GM18951 (cell line): ENCODE data around the gene SEMA3F.

Experiments
- POLR2A ChIP-seq: IDR thresholded peaks from 4 replicates; pipeline ENCODE4 v1.6.1; 2011; ENCODE audit warnings: mild to moderate bottlenecking; ENCODE audit not compliant: insufficient read length, insufficient read depth; ENCODE audit errors: extremely low read depth
- in situ Hi-C: fragments of 300-500 bp; cut with MboI; formaldehyde crosslinking; loops from one replicate; pipeline ENCODE4 v1.12.0; 2022; ENCODE audit warnings: low sequenced_read_pairs, mixed read lengths, inconsistent platforms; ENCODE audit not compliant: unreplicated experiment

The SEMA3F gene

DNA sequence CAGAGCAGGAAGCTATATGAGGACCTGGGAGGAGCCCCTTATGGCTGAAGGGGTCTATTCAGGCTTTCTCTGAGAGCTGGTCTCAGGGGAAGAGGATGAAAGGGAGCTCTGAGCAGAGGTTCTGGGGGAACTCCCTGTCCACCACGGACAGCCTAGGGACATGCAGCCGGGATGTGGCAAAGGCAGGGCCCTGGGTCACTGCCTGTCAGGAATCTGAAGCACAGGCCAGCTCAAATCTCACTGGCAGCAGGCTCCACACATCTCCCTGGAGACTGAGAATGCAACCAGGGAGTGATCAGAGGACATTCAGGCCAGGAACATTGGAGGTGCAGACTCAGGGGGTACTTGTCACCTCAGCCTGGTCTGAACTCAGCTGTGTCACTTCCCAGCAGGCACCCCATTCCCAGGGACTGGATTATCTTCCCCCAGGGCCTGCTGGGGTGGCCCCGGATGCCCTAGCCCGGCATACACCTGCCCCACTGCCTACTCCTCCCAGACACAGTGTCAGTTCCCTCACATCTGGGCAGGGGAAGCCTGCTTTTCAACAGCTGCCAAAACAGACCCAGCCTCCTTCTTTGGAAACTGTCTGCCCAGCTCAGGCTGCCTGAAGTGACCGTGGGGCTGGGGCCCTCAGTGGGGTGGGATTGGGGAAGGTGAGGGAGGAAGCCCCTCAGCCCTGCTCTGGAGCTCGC is 18.3 kb upstream of the SEMA3F start:
- in situ Hi-C loops = no loop called here
- no peak for TF ChIP-seq POLR2A

GRCh38 chr3:50137531-50137930 is 17.6 kb upstream of the SEMA3F start:
- in situ Hi-C loops = no loop called here
- TF ChIP-seq POLR2A = no peak

- no peak for TF ChIP-seq POLR2A
- in situ Hi-C loops = no loop called here
Measured at GRCh38 chr3:50138266-50139200, 16.6 kb upstream of the SEMA3F start.

DNA sequence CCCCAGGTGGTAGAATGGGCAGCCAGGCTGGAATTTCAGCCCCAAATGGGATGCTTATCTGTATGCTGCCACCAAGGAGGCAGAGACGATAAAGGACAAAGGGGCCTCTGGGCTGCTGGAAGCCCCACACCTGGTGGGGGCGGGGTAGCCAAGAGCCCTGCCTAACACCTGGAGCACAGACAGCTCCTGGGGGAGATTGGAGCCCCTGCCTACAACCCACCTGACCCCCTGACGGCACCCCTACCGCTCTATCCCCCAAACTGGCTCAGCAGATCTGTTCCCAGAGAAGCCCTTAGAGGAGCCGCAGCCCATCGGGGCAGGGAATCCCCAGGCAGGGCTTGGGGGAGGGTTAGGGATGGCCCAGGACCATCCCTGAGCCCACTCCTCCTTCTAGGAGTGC is 15.8 kb upstream of the SEMA3F start:
- in situ Hi-C loops = no loop called here
- TF ChIP-seq POLR2A = no peak

DNA sequence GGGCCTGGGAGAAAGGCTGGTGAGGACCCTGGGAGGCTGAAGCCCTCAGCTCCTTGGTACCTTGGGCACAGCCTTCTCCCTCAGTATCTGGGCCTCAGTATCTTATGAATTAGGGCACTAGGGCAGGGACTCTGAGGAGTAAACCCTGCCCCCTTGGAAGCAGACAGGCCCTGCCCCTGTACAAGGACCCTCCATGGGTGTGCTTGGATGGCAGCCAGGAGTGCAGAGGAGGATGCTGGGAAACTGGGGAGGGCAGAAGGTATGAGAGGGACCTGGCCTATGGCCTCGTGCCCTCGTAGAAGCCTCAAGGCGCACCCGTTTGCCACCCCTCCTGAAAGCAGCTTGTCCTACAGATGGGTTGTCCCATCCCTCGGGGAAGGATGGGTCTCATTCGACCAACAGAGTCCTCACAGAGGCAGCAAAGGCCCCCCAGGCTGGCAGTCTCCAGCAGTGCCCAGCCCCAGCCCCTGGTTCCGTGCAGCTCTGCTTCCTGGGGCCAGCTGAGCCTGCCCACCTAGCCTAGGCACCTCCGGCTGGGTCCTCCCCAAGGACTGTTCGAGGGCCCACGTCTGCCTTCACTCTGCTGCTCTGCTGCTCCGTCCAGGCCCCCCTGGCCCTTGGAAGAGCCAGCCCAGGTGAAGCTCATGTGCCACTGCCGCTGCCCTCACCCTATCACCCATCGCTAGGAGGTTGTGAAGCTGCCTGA is 15.3 kb upstream of the SEMA3F start:
- TF ChIP-seq POLR2A = no peak
- in situ Hi-C loops = no loop called here

GRCh38 chr3:50140990-50141389 is 14.1 kb upstream of the SEMA3F start:
- in situ Hi-C loops = no loop called here

DNA sequence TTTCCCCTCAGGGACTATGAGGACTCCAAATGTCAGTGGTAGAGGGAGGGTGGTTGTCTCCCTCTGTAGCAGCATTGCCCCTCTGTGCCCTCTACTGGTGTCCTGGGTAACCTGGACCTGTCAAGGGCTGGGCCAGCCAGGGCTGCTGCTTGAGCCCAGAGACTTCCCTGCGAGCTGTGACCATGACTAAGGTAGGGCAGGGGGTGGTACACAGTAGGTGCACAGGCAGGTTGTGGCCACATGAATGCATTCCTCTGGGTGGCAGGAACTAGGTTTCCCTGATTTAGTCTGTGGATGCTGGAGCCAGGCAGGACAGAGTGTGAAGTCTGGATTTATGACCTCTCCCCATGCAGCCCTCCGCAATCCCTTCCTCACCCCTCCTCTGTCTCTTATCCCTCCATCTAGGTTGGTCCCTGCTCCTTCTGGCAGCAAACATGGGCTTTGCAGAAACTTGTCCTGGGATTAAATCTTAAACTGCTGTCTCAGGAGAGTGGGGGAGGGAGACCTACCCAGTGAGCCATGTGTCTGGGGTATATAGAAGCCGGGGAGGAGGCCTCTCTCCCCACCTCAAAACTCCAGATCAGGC is 8.7 kb upstream of the SEMA3F start:
- in situ Hi-C loops = no loop called here
- TF ChIP-seq POLR2A = no peak

More at GRCh38 chr3:50140990-50141389, 14.1 kb upstream of the SEMA3F start:
- no peak for TF ChIP-seq POLR2A

DNA sequence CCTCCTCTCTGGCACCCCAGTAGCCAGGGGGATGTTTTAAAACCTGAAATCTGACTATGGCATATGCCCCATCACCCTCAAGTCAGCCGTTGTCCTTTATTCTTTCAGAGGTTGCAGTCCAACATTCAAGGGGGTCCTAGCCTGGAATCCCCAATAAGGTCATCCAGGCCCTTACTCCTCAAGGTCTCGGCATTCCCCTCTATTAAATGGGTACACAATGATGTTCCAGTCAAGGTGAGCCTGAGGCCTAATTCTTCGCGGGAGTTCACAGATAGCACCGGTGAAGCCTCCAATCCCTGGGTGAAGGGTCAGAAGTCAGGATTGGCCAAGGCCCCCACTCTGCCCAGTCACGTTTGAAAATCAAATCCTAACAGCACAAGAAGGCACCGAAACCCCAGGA is 8.1 kb upstream of the SEMA3F start:
- no peak for TF ChIP-seq POLR2A
- in situ Hi-C loops = no loop called here

DNA sequence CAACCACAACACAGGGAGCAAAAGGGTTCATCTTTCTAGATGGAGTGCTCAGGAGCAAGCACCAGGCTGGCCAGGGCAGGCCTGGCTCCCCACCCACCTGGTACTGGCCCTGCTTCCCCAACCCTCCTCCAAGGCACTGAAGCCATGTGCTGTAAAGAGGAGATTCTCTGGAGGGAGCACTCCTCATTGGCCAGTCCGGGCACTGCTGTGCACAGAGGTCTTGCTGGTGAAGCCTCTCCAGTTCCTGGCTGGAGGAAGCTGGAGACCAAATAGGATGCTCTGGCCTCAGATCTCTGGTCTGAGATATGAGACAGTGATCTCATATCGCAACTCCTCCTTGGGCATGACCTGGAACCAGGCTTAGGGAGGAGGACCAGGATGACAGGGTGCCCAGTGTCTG is 7.7 kb upstream of the SEMA3F start:
- in situ Hi-C loops = no loop called here

GRCh38 chr3:50147861-50148260 is 7.3 kb upstream of the SEMA3F start:
- in situ Hi-C loops = no loop called here
- no peak for TF ChIP-seq POLR2A

More for the DNA sequence above, 7.7 kb upstream of the SEMA3F start:
- no peak for TF ChIP-seq POLR2A

GRCh38 chr3:50150404-50150750 is 4.7 kb upstream of the SEMA3F start:
- no peak for TF ChIP-seq POLR2A
- in situ Hi-C loops = no loop called here

- no peak for TF ChIP-seq POLR2A
- in situ Hi-C loops = no loop called here
Measured at GRCh38 chr3:50150863-50151686, 4.0 kb upstream of the SEMA3F start.

- no peak for TF ChIP-seq POLR2A
- in situ Hi-C loops = no loop called here
Measured at GRCh38 chr3:50151728-50152127, 3.4 kb upstream of the SEMA3F start.
